Vagina (tissue), 2 donors: Measurements from ENCODE around the gene OR2T10.
"Not testable (repeated sequence)": the region's sequence is repeated elsewhere in the genome, so short reads cannot be mapped to it uniquely, and the experiment has no call there.

Experiments
- CTCF ChIP-seq, 3 experiments: fragments of 450-650 bp in 2 of 3; fragments of 200-600 bp in 1 of 3; sonication (generic) in 1 of 3; IDR thresholded peaks; one replicate each; pipeline ENCODE4 v1.5.1; 2017 to 2019; ENCODE audit warnings: antibody characterized with exemption in 3 of 3, mild to moderate bottlenecking in 2 of 3, moderate library complexity in 2 of 3
- POLR2A ChIP-seq, 2 donors: fragments of 450-650 bp; IDR thresholded peaks; one replicate each; pipeline ENCODE4 v1.6.1; 2017; ENCODE audit warnings: antibody characterized with exemption in 2 of 2, mild to moderate bottlenecking in 2 of 2, moderate library complexity in 2 of 2
- POLR2AphosphoS5 ChIP-seq, 2 donors: sonication (generic); formaldehyde crosslinking; IDR thresholded peaks; one replicate each; pipeline ENCODE4 v1.9.0; 2017; ENCODE audit warnings: antibody characterized with exemption in 2 of 2, mild to moderate bottlenecking in 2 of 2, low read depth in 1 of 2; ENCODE audit not compliant: insufficient read depth in 1 of 2

- not testable (repeated sequence) for TF ChIP-seq CTCF (IDR thresholded peaks at IDR 0.05); POLR2A (IDR thresholded peaks at IDR 0.05); POLR2AphosphoS5 (IDR thresholded peaks at IDR 0.05; ENCODE audit: insufficient read depth in 1 of 2, low read depth in 1 of 2)
Measured at GRCh38 chr1:248639652-248640051, 42.2 kb upstream of the OR2T10 start.
